Keratinocyte (primary cell): ENCODE measurements around the gene PGLYRP2. TPM values are rescaled to one million over a fixed set of nuclear protein-coding genes. Genes with fewer than 3 reads are reported as not detected.

Experiments used
- DNase-seq: peaks from one replicate; pipeline ENCODE4 v3.0.0-alpha.2; 2011; ENCODE audit warnings: low read depth, missing footprints, low spot score
- FAIRE-seq: peaks from 2 replicates; lab custom pipeline; 2011; peaks lifted over from hg19 to GRCh38; lab: Jason Lieb, UNC
- H2AFZ ChIP-seq: 2 replicates; pipeline ENCODE4 v1.6.0; 2012; ENCODE audit warnings: low read length, control low read depth, inconsistent platforms; ENCODE audit not compliant: control insufficient read depth
- H3K27ac ChIP-seq: 2 replicates; pipeline ENCODE4 v1.5.1; 2011; ENCODE audit warnings: low read length; ENCODE audit not compliant: control insufficient read depth, insufficient read depth
- H3K27me3 ChIP-seq: 3 replicates; pipeline ENCODE4 v1.6.0; 2011; ENCODE audit warnings: low read length; ENCODE audit not compliant: control insufficient read depth, insufficient read depth; ENCODE audit errors: extremely low read depth
- H3K36me3 ChIP-seq, 2 experiments: 2 replicates in 1 of 2; 3 replicates in 1 of 2; pipeline ENCODE4 v1.5.1; 2011; ENCODE audit warnings: low read length in 2 of 2, mild to moderate bottlenecking in 1 of 2; ENCODE audit not compliant: control insufficient read depth in 2 of 2, insufficient read depth in 2 of 2; ENCODE audit errors: extremely low read depth in 1 of 2
- H3K4me1 ChIP-seq: 3 replicates; pipeline ENCODE4 v1.5.1; 2011; ENCODE audit warnings: low read length; ENCODE audit not compliant: control insufficient read depth, insufficient read depth; ENCODE audit errors: extremely low read depth
- H3K4me2 ChIP-seq: 3 replicates; pipeline ENCODE4 v1.6.0; 2011; ENCODE audit warnings: low read depth, low read length; ENCODE audit not compliant: control insufficient read depth, insufficient read depth; ENCODE audit errors: extremely low read depth
- H3K4me3 ChIP-seq, 3 experiments: fragments of 200-600 bp in 1 of 3; sonication (generic) in 1 of 3; 2 replicates in 2 of 3; 3 replicates in 1 of 3; pipeline ENCODE4 v1.5.1; 2011 to 2016; ENCODE audit warnings: low read length in 3 of 3, mild to moderate bottlenecking in 3 of 3, control low read depth in 2 of 3, inconsistent platforms in 1 of 3, low read depth in 1 of 3, mixed read lengths in 1 of 3, mixed run types in 1 of 3, moderate library complexity in 1 of 3; ENCODE audit not compliant: control insufficient read depth in 2 of 3, insufficient read depth in 2 of 3; ENCODE audit errors: extremely low read depth in 1 of 3
- H3K79me2 ChIP-seq: 2 replicates; pipeline ENCODE4 v1.6.0; 2012; ENCODE audit warnings: low read length; ENCODE audit not compliant: control insufficient read depth, insufficient read depth
- H3K9ac ChIP-seq: 3 replicates; pipeline ENCODE4 v1.6.0; 2011; ENCODE audit warnings: low read length; ENCODE audit not compliant: control insufficient read depth, insufficient read depth; ENCODE audit errors: extremely low read depth
- H3K9me1 ChIP-seq: 3 replicates; pipeline ENCODE4 v1.6.0; 2011; ENCODE audit warnings: low read length; ENCODE audit not compliant: control insufficient read depth, insufficient read depth; ENCODE audit errors: extremely low read depth
- H3K9me3 ChIP-seq: 2 replicates; pipeline ENCODE4 v1.5.1; 2012; ENCODE audit warnings: low read depth, low read length; ENCODE audit not compliant: control insufficient read depth
- H4K20me1 ChIP-seq: 3 replicates; pipeline ENCODE4 v1.6.0; 2011; ENCODE audit warnings: low read length; ENCODE audit not compliant: control insufficient read depth, insufficient read depth; ENCODE audit errors: extremely low read depth
- CTCF ChIP-seq, 3 experiments: IDR thresholded peaks in 1 of 3; conservative IDR thresholded peaks in 1 of 3; optimal IDR thresholded peaks in 1 of 3; 2 replicates in 2 of 3; 3 replicates in 1 of 3; pipeline versions ENCODE3 to v1.5.1; 2011; ENCODE audit warnings: low read length in 3 of 3, mild to moderate bottlenecking in 3 of 3, moderate library complexity in 2 of 3, control low read depth in 1 of 3, inconsistent platforms in 1 of 3; ENCODE audit not compliant: insufficient read depth in 2 of 3; ENCODE audit errors: extremely low read depth in 1 of 3
- EZH2 ChIP-seq: IDR thresholded peaks from one replicate; pipeline ENCODE4 v1.6.1; 2012; ENCODE audit warnings: inconsistent platforms, mild to moderate bottlenecking, low read length, moderate library complexity
- dilution Hi-C: fragments of 300-500 bp; cut with MboI; formaldehyde crosslinking; loops from one replicate; pipeline ENCODE4 v1.7.0; 2020; ENCODE audit warnings: low sequenced_read_pairs; ENCODE audit not compliant: extremely low pct_ligation_motif_present
- polyA plus RNA-seq, 5 experiments: library from polyadenylated mRNA; depleted of rRNA in 3 of 5; stranded (reverse) in 3 of 5; stranded (forward) in 1 of 5; unstranded in 1 of 5; fragments of >200 nt; gene quantifications; 1 replicate in 1 of 5; 2 replicates in 3 of 5; 3 replicates in 1 of 5; pipeline versions ENCODE4 v1.2.1 to v1.2.3, GENCODE V29; 2011 to 2012; ENCODE audit warnings: missing spikeins in 2 of 5, low read depth in 1 of 5, low replicate concordance in 1 of 5

Gene PGLYRP2
- polyA plus RNA-seq, 1 donor (not counting 4 experiments of a cell fraction or from before 2014, with no cell fraction given): not detected

GRCh38 chr19:15432629-15433518 is 46.4 kb downstream of the PGLYRP2 start:
- Histone ChIP-seq H3K4me3 (peak overlapping the region; percentile 55 to 81 (median 76)), H3K27me3 (no peaks in the 10 kb centered on the region), H3K27ac (no peak overlapping the region), H3K79me2 (peaks cover 42% of the 10 kb centered on the region), H3K9me1 (no peaks in the 10 kb centered on the region), H3K36me3 (peaks cover 1 to 14% of the 10 kb centered on the region in 2 experiments), H3K9me3 (no peaks in the 10 kb centered on the region), H3K4me2 (peak overlapping the region; percentile 92), H4K20me1 (no peaks in the 10 kb centered on the region), H3K4me1 (peaks cover 8% of the 10 kb centered on the region), H3K9ac (peak overlapping the region; percentile 73), H2AFZ (peak overlapping the region; percentile 89)
- TF ChIP-seq EZH2 (no peak), CTCF (optimal IDR thresholded peaks at IDR 0.05 in 1 of 3, IDR thresholded peaks at IDR 0.05 in 1 of 3, conservative IDR thresholded peaks at IDR 0.05 in 1 of 3; ENCODE audit: extremely low read depth in 1 of 3, insufficient read depth in 2 of 3, low read length in 3 of 3) (no peak)
- no peak for DNase-seq
- dilution Hi-C loops: no loop called here
- no peak for FAIRE-seq

DNA sequence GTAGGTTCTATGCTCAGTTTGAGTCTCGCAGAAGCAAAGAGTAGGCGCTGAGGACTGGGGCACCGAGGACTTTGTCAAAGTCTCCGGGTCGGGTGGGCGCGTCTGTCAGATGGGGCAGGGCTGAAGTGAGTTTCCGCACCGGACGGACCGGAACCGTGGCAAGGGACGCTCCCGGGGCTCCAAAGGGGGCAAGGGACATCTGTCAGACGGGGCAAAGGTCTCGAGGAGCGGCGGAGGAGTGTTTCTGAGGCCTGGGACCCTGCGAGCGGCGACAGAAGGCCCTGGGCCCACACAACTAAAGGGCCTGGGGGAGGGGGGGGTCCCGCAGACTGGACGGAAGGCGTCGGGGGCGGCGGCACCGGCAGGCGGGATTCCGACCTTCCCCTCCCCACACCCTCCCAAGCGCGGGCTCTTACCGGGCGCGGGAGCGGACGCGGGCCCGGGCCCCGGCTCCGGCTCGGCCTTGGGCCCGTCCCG is 47.2 kb downstream of the PGLYRP2 start:
- dilution Hi-C loops: no loop called here
- Histone ChIP-seq H3K27ac (peak overlapping the region; percentile 69), H3K27me3 (no peaks in the 10 kb centered on the region), H3K9me1 (no peaks in the 10 kb centered on the region), H3K4me2 (peak overlapping the region; percentile 97), H3K36me3 (peaks cover 8 to 22% of the 10 kb centered on the region in 2 experiments), H4K20me1 (no peaks in the 10 kb centered on the region), H3K79me2 (peaks cover 48% of the 10 kb centered on the region), H3K9ac (peak overlapping the region; percentile 88), H3K4me3 (peak overlapping the region; percentile 73 to 94 (median 79)), H2AFZ (peak overlapping the region; percentile 30), H3K4me1 (peaks cover 8% of the 10 kb centered on the region), H3K9me3 (no peaks in the 10 kb centered on the region)
- TF ChIP-seq EZH2 (no peak), CTCF (optimal IDR thresholded peaks at IDR 0.05 in 1 of 3, IDR thresholded peaks at IDR 0.05 in 1 of 3, conservative IDR thresholded peaks at IDR 0.05 in 1 of 3; ENCODE audit: extremely low read depth in 1 of 3, insufficient read depth in 2 of 3, low read length in 3 of 3) (no peak)
- DNase-seq (no peak), FAIRE-seq (no peak)
